IMR-90 (cell line): ENCODE measurements around the gene NAA80. TPM values are rescaled to one million over a fixed set of nuclear protein-coding genes. Genes with fewer than 3 reads are reported as not detected.

ENCODE experiments used
- ATAC-seq: fragments of 200-7000 bp; cut with Tn5 transposase; 2 replicates; pipeline ENCODE4 v1.9.1; 2020; ENCODE audit warnings: low read depth, mild to moderate bottlenecking, moderate library complexity
- BruUV-seq: library from RNA; stranded (reverse); fragments of 400-500 nt; replicated peaks from 2 replicates; lab custom pipeline; 2021; lab: Mats Ljungman, UMichigan
- CTCF ChIA-PET: fragments of 300-600 bp; formaldehyde crosslinking; extraction: SDS; loops from one replicate; lab custom pipeline; 2021; ENCODE audit warnings: antibody characterized with exemption; lab: Yijun Ruan, JAX
- POLR2A ChIA-PET: fragments of 300-600 bp; sonication (Branson Sonifier 250); formaldehyde crosslinking; loops from one replicate; lab custom pipeline; 2022; ENCODE audit warnings: antibody characterized with exemption; ENCODE audit not compliant: unreplicated experiment; lab: Charles Lee
- DNase-seq: peaks from one replicate; pipeline ENCODE4 v3.0.0; 2013
- H2AFZ ChIP-seq: replicated peaks from 2 replicates; pipeline ENCODE3; 2013; ENCODE audit warnings: low read length, mild to moderate bottlenecking; ENCODE audit not compliant: poor library complexity
- H2AK5ac ChIP-seq: 2 replicates; pipeline ENCODE4 v1.6.1; 2013; ENCODE audit warnings: low read depth, low read length, inconsistent platforms
- H2AK9ac ChIP-seq: replicated peaks from 2 replicates; pipeline ENCODE3; 2013; ENCODE audit warnings: mild to moderate bottlenecking, low read depth, low read length, moderate library complexity; ENCODE audit not compliant: poor library complexity
- H2BK120ac ChIP-seq: 2 replicates; pipeline ENCODE4 v1.6.1; 2013; ENCODE audit warnings: low read depth, low read length, inconsistent platforms
- H2BK15ac ChIP-seq: 3 replicates; pipeline ENCODE4 v1.6.1; 2013; ENCODE audit warnings: low read depth, low read length, inconsistent platforms
- H2BK20ac ChIP-seq: 2 replicates; pipeline ENCODE4 v1.6.1; 2013; ENCODE audit warnings: low read depth, mild to moderate bottlenecking, inconsistent platforms, low read length, moderate library complexity
- H2BK5ac ChIP-seq: 2 replicates; pipeline ENCODE4 v1.6.1; 2013; ENCODE audit warnings: mild to moderate bottlenecking, low read depth, low read length, inconsistent platforms; ENCODE audit not compliant: poor library complexity, severe bottlenecking
- H3K14ac ChIP-seq: replicated peaks from 2 replicates; pipeline ENCODE4 v1.6.1; 2013; ENCODE audit warnings: low read depth, low read length, inconsistent platforms
- H3K18ac ChIP-seq: 2 replicates; pipeline ENCODE4 v1.6.1; 2013; ENCODE audit warnings: low read depth, low read length, control low read depth
- H3K23ac ChIP-seq: 2 replicates; pipeline ENCODE4 v1.6.1; 2013; ENCODE audit warnings: low read depth, low read length, inconsistent platforms
- H3K27ac ChIP-seq: 2 replicates; pipeline ENCODE4 v1.5.1; 2013; ENCODE audit warnings: mild to moderate bottlenecking, control low read depth, low read length; ENCODE audit not compliant: insufficient read depth
- H3K27me3 ChIP-seq: 2 replicates; pipeline ENCODE4 v1.6.1; 2013; ENCODE audit warnings: low read length; ENCODE audit not compliant: control insufficient read depth, insufficient read depth
- H3K36me3 ChIP-seq: 2 replicates; pipeline ENCODE4 v1.6.1; 2013; ENCODE audit warnings: low read length, mixed read lengths; ENCODE audit not compliant: control insufficient read depth, insufficient read depth
- H3K4ac ChIP-seq: 2 replicates; pipeline ENCODE4 v1.6.1; 2013; ENCODE audit warnings: low read depth, low read length, inconsistent platforms
- H3K4me1 ChIP-seq: 2 replicates; pipeline ENCODE4 v1.6.1; 2013; ENCODE audit warnings: low read length, mixed read lengths; ENCODE audit not compliant: control insufficient read depth, insufficient read depth
- H3K4me2 ChIP-seq: 2 replicates; pipeline ENCODE4 v1.6.1; 2013; ENCODE audit warnings: low read depth, mild to moderate bottlenecking, control low read depth, low read length, moderate library complexity
- H3K4me3 ChIP-seq: 2 replicates; pipeline ENCODE4 v1.5.1; 2013; ENCODE audit warnings: low read depth, mild to moderate bottlenecking, control low read depth, low read length, moderate library complexity; ENCODE audit not compliant: insufficient read depth
- H3K56ac ChIP-seq: 2 replicates; pipeline ENCODE4 v1.6.1; 2013; ENCODE audit warnings: low read length, inconsistent platforms; ENCODE audit not compliant: insufficient read depth; ENCODE audit errors: extremely low read depth
- H3K79me1 ChIP-seq, 2 experiments: 2 replicates each; pipeline ENCODE4 v1.6.1; 2013; ENCODE audit warnings: low read length in 2 of 2, inconsistent platforms in 1 of 2, low read depth in 1 of 2
- H3K9ac ChIP-seq: 2 replicates; pipeline ENCODE4 v1.6.1; 2013; ENCODE audit warnings: low read depth, low read length, control low read depth
- H3K9me1 ChIP-seq: 2 replicates; pipeline ENCODE4 v1.6.1; 2013; ENCODE audit warnings: low read length, inconsistent platforms; ENCODE audit not compliant: insufficient read depth
- H3K9me3 ChIP-seq: 2 replicates; pipeline ENCODE4 v1.6.1; 2013; ENCODE audit warnings: low read length; ENCODE audit not compliant: control insufficient read depth, insufficient read depth
- H4K20me1 ChIP-seq: 2 replicates; pipeline ENCODE4 v1.6.1; 2013; ENCODE audit warnings: low read length, inconsistent platforms; ENCODE audit not compliant: insufficient read depth
- H4K5ac ChIP-seq: 2 replicates; pipeline ENCODE4 v1.6.1; 2013; ENCODE audit warnings: mild to moderate bottlenecking, low read depth, low read length, control low read depth
- H4K8ac ChIP-seq, 2 experiments: 2 replicates each; pipeline ENCODE4 v1.6.1; 2013; ENCODE audit warnings: low read depth in 2 of 2, low read length in 2 of 2, control low read depth in 1 of 2, inconsistent platforms in 1 of 2
- H4K91ac ChIP-seq: 2 replicates; pipeline ENCODE4 v1.6.1; 2013; ENCODE audit warnings: low read depth, low read length, inconsistent platforms; ENCODE audit not compliant: insufficient read depth
- CEBPB ChIP-seq: IDR thresholded peaks from 2 replicates; pipeline ENCODE4 v1.6.1; 2012; ENCODE audit warnings: low read depth, low read length, improper control_type of control experiment
- CTCF ChIP-seq: conservative IDR thresholded peaks from 2 replicates; pipeline ENCODE4 v1.5.1; 2012; ENCODE audit warnings: mild to moderate bottlenecking, low read depth, low read length, improper control_type of control experiment
- MXI1 ChIP-seq: IDR thresholded peaks from 2 replicates; pipeline ENCODE4 v1.6.1; 2012; ENCODE audit warnings: low read depth, mild to moderate bottlenecking, low read length, moderate library complexity, borderline replicate concordance
- POLR2A ChIP-seq: IDR thresholded peaks from 2 replicates; pipeline ENCODE4 v1.6.1; 2012; ENCODE audit warnings: mild to moderate bottlenecking, low read depth, low read length
- SMC3 ChIP-seq: fragments of 150-350 bp; IDR thresholded peaks from 2 replicates; pipeline ENCODE4 v1.6.1; 2016; ENCODE audit warnings: low read depth, mild to moderate bottlenecking, antibody characterized with exemption, low read length, moderate library complexity
- WGBS, 2 experiments: methylation state at CpG; one replicate each; pipeline versions ENCODE4 v1.1.5 to v1.1.7; 2013; ENCODE audit warnings: missing lambda C conversion rate in 2 of 2; ENCODE audit not compliant: insufficient read length in 1 of 2; ENCODE audit errors: extremely low coverage in 2 of 2; 5-methylcytosine and 5-hydroxymethylcytosine counted together
- dilution Hi-C: fragments of 300-500 bp; cut with HindIII; formaldehyde crosslinking; loops from one replicate; pipeline ENCODE4 v1.14.3; 2018; ENCODE audit warnings: low sequenced_read_pairs; ENCODE audit not compliant: unreplicated experiment
- in situ Hi-C: fragments of 300-500 bp; cut with MboI; formaldehyde crosslinking; loops from 3 replicates; pipeline ENCODE4 v1.14.3; 2019; ENCODE audit warnings: low sequenced_read_pairs, inconsistent platforms, mixed read lengths
- intact Hi-C: fragments of 100-400 bp; cut with micrococcal nuclease; formaldehyde crosslinking; loops from 2 replicates; pipeline ENCODE4 v1.10.0; 2022
- polyA plus RNA-seq, 3 experiments: library from polyadenylated mRNA; depleted of rRNA; stranded (reverse); fragments of >200 nt; gene quantifications; 2 replicates each; pipeline ENCODE4 v1.2.3, GENCODE V29; 2012; ENCODE audit warnings: low replicate concordance in 1 of 3
- total RNA-seq: library from RNA; depleted of rRNA; stranded (reverse); fragments of >200 nt; gene quantifications from 2 replicates; pipeline ENCODE4 v1.2.3, GENCODE V29; 2012

Gene NAA80
- total and polyA plus RNA-seq, 2 of the 4 experiments (the other 2 are of a cell fraction): 5.0 to 14.4 TPM

- Histone ChIP-seq H3K9me3 (no peaks in the 10 kb centered on the region), H3K14ac (no peak overlapping the region), H3K4me1 (no peaks in the 10 kb centered on the region), H3K18ac (no peak overlapping the region), H4K91ac (no peak overlapping the region), H3K27me3 (no peaks in the 10 kb centered on the region), H2AK5ac (0 out of 2 replicates have a peak overlapping the region, but pooled peaks have one; percentile 5), H3K79me1 (no peaks in the 10 kb centered on the region), H3K4ac (no peak overlapping the region), H3K9me1 (no peaks in the 10 kb centered on the region), H3K36me3 (peaks cover 18% of the 10 kb centered on the region; the same call in 1 of the 2 replicates), H3K23ac (no peak overlapping the region), H3K9ac (no peak overlapping the region), H3K27ac (no peak overlapping the region), H4K8ac (no peak overlapping the region), H2BK15ac (no peak overlapping the region), H3K56ac (no peak overlapping the region), H2BK20ac (no peak overlapping the region), H4K20me1 (no peaks in the 10 kb centered on the region), H2BK5ac (no peak overlapping the region), H4K5ac (no peak overlapping the region), H2AFZ (no peak overlapping the region), H3K4me2 (no peak overlapping the region), H2AK9ac (peak overlapping the region; percentile 50), H2BK120ac (no peak overlapping the region), H3K4me3 (no peak overlapping the region)
- peak; percentile 5; the same call in 1 of the 2 replicates for ATAC-seq
- POLR2A ChIA-PET: interaction anchor here (0.6 kb wide), 1 partner anchor 1014 kb away, joined by 16 read pairs; no protein-coding TSS in a partner anchor
- no TSS peak for BruUV-seq
- DNase-seq: no peak
- 56% methylated on average over 1 of the region's 4 CpGs; no CpG with 5 or more reads in 1 of the 2 experiments for WGBS, 2 experiments
- CTCF ChIA-PET: no interaction called here
- in situ Hi-C loops (no loop called here), intact Hi-C loops (no loop called here), dilution Hi-C loops (no loop called here)
- no peak for TF ChIP-seq SMC3
- TF ChIP-seq MXI1: no peak
- no peak for TF ChIP-seq CTCF
- TF ChIP-seq CEBPB: no peak
- TF ChIP-seq POLR2A: no peak
Measured at GRCh38 chr3:50278123-50278879, 20.9 kb downstream of the NAA80 start.
